ENCODE data around the gene PDIA4.

DNA sequence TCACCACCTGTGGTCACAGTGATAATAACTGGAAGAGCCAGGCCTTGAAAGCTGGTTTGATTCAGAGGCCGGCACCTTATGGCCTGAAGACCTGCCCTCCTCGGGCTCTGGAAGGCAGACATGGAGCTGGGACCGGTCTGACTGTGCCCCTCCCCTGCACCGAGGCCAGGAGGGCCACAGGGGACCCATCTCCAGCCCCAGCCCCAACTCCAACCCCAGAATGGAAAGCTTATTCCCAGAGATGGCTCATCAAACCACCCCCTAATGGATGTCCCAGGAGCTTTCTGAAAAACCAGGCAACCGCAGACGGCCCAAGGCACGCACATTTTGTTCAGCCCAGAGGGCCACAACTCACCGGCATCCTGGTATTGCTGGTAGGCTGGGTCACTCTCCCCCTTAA lies 16.8 kb downstream of the PDIA4 start:
- TF ChIP-seq, protein P1, sequence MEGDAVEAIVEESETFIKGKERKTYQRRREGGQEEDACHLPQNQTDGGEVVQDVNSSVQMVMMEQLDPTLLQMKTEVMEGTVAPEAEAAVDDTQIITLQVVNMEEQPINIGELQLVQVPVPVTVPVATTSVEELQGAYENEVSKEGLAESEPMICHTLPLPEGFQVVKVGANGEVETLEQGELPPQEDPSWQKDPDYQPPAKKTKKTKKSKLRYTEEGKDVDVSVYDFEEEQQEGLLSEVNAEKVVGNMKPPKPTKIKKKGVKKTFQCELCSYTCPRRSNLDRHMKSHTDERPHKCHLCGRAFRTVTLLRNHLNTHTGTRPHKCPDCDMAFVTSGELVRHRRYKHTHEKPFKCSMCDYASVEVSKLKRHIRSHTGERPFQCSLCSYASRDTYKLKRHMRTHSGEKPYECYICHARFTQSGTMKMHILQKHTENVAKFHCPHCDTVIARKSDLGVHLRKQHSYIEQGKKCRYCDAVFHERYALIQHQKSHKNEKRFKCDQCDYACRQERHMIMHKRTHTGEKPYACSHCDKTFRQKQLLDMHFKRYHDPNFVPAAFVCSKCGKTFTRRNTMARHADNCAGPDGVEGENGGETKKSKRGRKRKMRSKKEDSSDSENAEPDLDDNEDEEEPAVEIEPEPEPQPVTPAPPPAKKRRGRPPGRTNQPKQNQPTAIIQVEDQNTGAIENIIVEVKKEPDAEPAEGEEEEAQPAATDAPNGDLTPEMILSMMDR (IDR thresholded peaks at IDR 0.05 in 2 of 3, conservative IDR thresholded peaks at IDR 0.05 in 1 of 3; ENCODE audit: borderline replicate concordance in 1 of 3, insufficient read depth in 1 of 3, low read depth in 2 of 3, low read length in 2 of 3), result no peak
- no peak for TF ChIP-seq YY1 (IDR thresholded peaks at IDR 0.05; ENCODE audit: extremely low read depth, insufficient replicate concordance, low read depth, low read length)
- no peak for TF ChIP-seq POLR2A (IDR thresholded peaks at IDR 0.05; ENCODE audit: borderline replicate concordance, extremely low read depth, insufficient read depth, insufficient read length)

All from HCT116 (cell line).